HFFc6 (cell line): Measurements from ENCODE around the gene SPACA7. TPM values are rescaled to one million over a fixed set of nuclear protein-coding genes. Genes with fewer than 3 reads are reported as not detected.

ENCODE experiments used
- DNase-seq: peaks from one replicate; pipeline ENCODE4 v3.0.0-alpha.2; 2018
- H3K27ac Mint-ChIP-seq: 2 replicates; pipeline ENCODE4 v1.8.0; 2020; ENCODE audit warnings: mild to moderate bottlenecking, mixed read lengths
- H3K27me3 Mint-ChIP-seq: 2 replicates; pipeline ENCODE4 v1.8.0; 2021; ENCODE audit warnings: mild to moderate bottlenecking, moderate library complexity, mixed read lengths; ENCODE audit not compliant: insufficient read depth
- H3K36me3 Mint-ChIP-seq: 2 replicates; pipeline ENCODE4 v1.8.0; 2021; ENCODE audit warnings: low read depth, mixed read lengths
- H3K4me1 Mint-ChIP-seq: 2 replicates; pipeline ENCODE4 v1.8.0; 2020; ENCODE audit warnings: low read depth, mixed read lengths
- H3K4me3 Mint-ChIP-seq: 2 replicates; pipeline ENCODE4 v1.8.0; 2020; ENCODE audit warnings: mild to moderate bottlenecking, moderate library complexity, mixed read lengths
- H3K9me3 Mint-ChIP-seq: 2 replicates; pipeline ENCODE4 v1.8.0; 2020; ENCODE audit warnings: mild to moderate bottlenecking, mixed read lengths
- CTCF ChIP-seq: fragments of 200-600 bp; sonication (generic); IDR thresholded peaks from 2 replicates; pipeline ENCODE4 v1.5.0; 2021; ENCODE audit warnings: antibody characterized with exemption, mild to moderate bottlenecking
- total RNA-seq, 6 experiments: library from RNA; stranded (reverse); fragmentation: NEBNext Ultra II Directional; extraction: Animal tissue kit (Norgen Biotek cat#: 25700); gene quantifications; 2 replicates in 1 of 6; 3 replicates in 5 of 6; pipeline ENCODE4 v1.2.3, GENCODE V29; 2021

SPACA7 gene
- total RNA-seq, 6 experiments from 2014 or later, result not detected

DNA sequence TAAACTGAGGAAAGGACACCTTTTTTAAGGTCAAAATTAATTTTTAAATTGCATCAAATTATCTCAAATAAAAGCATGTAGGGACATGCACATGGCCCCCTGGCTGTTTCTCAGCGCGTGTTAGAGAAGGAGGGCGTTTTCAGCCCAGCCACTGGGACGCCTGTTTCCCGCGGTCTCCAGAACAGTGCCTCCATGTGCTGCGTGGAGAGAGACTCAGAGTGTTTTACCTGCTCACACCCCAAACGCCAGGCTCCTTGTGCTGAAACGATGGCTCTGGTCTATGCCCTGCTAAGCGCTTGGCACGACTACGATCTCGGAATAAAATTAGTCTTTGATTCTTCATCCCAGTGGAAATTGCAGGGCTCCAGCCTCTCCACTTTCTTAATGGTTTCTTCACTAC, 20.0 kb upstream of the SPACA7 start:
- no peak for DNase-seq
- no peak for TF ChIP-seq CTCF
- peaks cover 23% of the 10 kb centered on the region for H3K9me3 Mint-ChIP-seq
- H3K4me1 Mint-ChIP-seq, result no peaks in the 10 kb centered on the region
- no peak overlapping the region for H3K4me3 Mint-ChIP-seq
- H3K27me3 Mint-ChIP-seq, result peaks cover 1% of the 10 kb centered on the region; the same call in 1 of the 2 replicates
- H3K36me3 Mint-ChIP-seq, result no peaks in the 10 kb centered on the region
- H3K27ac Mint-ChIP-seq, result no peak overlapping the region

DNA sequence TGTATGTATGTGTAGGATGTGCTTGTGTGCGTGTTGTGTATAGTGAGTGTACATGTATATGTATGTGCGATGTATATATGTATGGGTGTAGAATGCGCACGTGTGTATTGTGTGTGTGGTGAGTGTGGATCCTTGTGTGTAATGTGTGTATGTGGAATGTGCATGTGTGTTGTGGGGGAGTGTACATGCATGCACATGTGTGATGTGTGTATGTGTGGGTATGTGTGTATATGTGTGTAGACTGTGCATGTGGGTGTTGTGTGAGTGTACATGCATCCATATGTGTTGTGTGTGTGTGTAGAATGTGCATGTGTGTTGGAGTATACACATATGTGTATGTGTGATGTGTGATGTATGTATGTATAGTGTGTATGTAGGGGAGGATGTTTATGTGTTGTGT, 18.0 kb upstream of the SPACA7 start:
- H3K36me3 Mint-ChIP-seq, result no peaks in the 10 kb centered on the region
- TF ChIP-seq CTCF, result no peak
- peaks cover 19% of the 10 kb centered on the region for H3K9me3 Mint-ChIP-seq
- H3K27me3 Mint-ChIP-seq, result peaks cover 1% of the 10 kb centered on the region; the same call in 1 of the 2 replicates
- H3K4me1 Mint-ChIP-seq, result no peaks in the 10 kb centered on the region
- no peak overlapping the region for H3K4me3 Mint-ChIP-seq
- no peak overlapping the region for H3K27ac Mint-ChIP-seq
- no peak for DNase-seq

- DNase-seq, result no peak
- no peak overlapping the region for H3K27ac Mint-ChIP-seq
- H3K4me1 Mint-ChIP-seq, result no peaks in the 10 kb centered on the region
- H3K4me3 Mint-ChIP-seq, result no peak overlapping the region
- H3K9me3 Mint-ChIP-seq, result peaks cover 37% of the 10 kb centered on the region
- peaks cover 2% of the 10 kb centered on the region; the same call in 1 of the 2 replicates for H3K36me3 Mint-ChIP-seq
- TF ChIP-seq CTCF, result no peak
- peaks cover 1% of the 10 kb centered on the region; the same call in 1 of the 2 replicates for H3K27me3 Mint-ChIP-seq
Observed at GRCh38 chr13:112362021-112362420, 14.1 kb upstream of the SPACA7 start.

DNA sequence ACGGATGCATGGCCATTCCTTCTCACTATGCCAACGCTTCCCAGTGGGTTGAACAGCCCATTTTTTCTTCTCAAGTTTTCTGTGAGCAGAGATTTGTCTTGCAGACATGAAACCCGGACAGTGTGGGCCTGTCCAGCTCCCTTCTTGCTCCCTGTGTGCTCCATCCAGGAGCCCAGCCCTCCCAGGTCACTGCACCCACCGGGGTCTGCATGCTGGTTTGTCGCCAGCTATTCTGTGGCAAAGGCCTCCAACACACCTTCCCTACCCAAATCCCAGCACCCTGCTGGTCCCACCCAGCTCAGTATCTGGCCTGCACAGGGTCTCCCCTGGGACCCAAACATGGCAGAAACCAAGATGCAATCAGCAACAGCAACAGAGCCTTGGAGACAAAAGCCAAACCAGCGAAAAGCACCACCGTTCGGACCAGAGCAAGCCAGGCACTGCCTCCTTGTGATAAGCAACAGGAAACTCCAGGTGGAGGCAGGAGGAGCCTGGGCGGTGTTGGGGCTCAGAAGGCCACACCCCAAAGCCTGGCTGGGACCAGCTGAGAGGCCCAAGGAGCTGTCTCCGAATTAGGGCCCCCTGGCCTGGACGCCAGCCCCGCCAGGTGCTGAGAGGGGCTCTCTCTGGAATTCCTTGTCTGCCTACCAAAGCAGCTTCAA, 12.2 kb upstream of the SPACA7 start:
- Mint-ChIP-seq H3K4me1 (no peaks in the 10 kb centered on the region), H3K27ac (no peak overlapping the region), H3K9me3 (peaks cover 33% of the 10 kb centered on the region), H3K4me3 (no peak overlapping the region), H3K36me3 (peaks cover 9% of the 10 kb centered on the region; the same call in 1 of the 2 replicates), H3K27me3 (peaks cover under 1% of the 10 kb centered on the region; the same call in 1 of the 2 replicates)
- no peak for DNase-seq
- no peak for TF ChIP-seq CTCF

DNA sequence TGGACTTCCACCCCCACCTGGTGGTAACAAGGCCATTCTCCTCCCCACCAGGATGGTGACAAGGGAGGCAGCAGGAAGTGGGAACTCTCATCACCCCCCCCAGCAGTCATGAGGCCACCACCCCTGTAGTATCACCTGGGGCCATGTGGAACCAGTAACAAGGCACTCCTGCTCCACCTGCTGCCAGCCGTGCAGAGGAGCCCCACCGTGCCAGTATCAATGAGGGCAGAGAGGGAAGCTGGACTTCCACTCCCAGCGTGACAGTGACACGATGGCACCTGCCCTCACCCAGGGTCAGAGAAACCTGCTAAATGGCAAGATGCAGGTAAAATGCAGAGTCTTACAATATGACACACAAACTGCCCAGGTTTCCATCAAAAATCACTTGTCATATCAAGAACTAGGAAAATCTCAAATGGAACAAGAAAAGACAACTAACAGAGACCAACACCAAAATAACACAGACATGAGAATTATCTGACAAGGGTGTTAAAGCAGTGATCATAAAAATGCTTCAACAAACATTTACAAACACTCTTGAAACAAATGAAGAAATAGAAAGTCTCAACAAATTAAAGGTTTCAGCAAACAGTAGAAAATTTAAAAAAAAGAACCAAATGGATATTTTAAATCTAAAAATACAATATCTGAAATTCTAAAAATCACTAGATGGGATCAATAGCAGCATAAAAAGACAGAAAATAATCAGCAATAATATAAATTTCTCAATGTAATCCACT, 9.1 kb upstream of the SPACA7 start:
- no peak overlapping the region for H3K27ac Mint-ChIP-seq
- H3K9me3 Mint-ChIP-seq, result peaks cover 33% of the 10 kb centered on the region
- peaks cover 9% of the 10 kb centered on the region; the same call in 1 of the 2 replicates for H3K36me3 Mint-ChIP-seq
- no peak for DNase-seq
- H3K4me1 Mint-ChIP-seq, result no peaks in the 10 kb centered on the region
- no peak for TF ChIP-seq CTCF
- H3K27me3 Mint-ChIP-seq, result peaks cover 2% of the 10 kb centered on the region; the same call in 1 of the 2 replicates
- H3K4me3 Mint-ChIP-seq, result no peak overlapping the region
